ENCODE measurements around the gene E2F8. TPM values are rescaled to one million over a fixed set of nuclear protein-coding genes. Genes with fewer than 3 reads are reported as not detected.
"Not testable (repeated sequence)": the region's sequence is repeated elsewhere in the genome, so short reads cannot be mapped to it uniquely, and the experiment has no call there.

The E2F8 gene
- total RNA-seq, 1 experiment from 2014 or later: 8.4 TPM

- Histone ChIP-seq H3K9me2 (replicated peaks; ENCODE audit: insufficient read depth, low read length) (no peaks in the 10 kb centered on the region), H3K79me2 (ENCODE audit: low read length) (no peaks in the 10 kb centered on the region), H3K27ac (ENCODE audit: low read length) (no peak overlapping the region), H2AFZ (ENCODE audit: low read length) (no peak overlapping the region), H3K9me3 (ENCODE audit: low read length) (no peaks in the 10 kb centered on the region), H3K36me3 (ENCODE audit: insufficient read depth, low read length) (no peaks in the 10 kb centered on the region), H3K27me3 (ENCODE audit: low read length) (no peaks in the 10 kb centered on the region), H3K4me2 (ENCODE audit: low read depth, low read length, poor library complexity, severe bottlenecking) (no peak overlapping the region), H3K4me1 (ENCODE audit: low read length) (peaks cover 11% of the 10 kb centered on the region), H3K9ac (ENCODE audit: low read length) (no peak overlapping the region), H4K20me1 (ENCODE audit: insufficient read depth, low read depth, low read length) (no peaks in the 10 kb centered on the region), H3K4me3 (ENCODE audit: low read length) (no peak overlapping the region)
- DNase-seq: peak; percentile 63
These were observed 18.0 kb upstream of the E2F8 start for GRCh38 chr11:19258641-19259230.

- peaks cover 11% of the 10 kb centered on the region for H3K4me1 ChIP-seq (ENCODE audit: low read length)
- not testable (repeated sequence) for H3K9me2 ChIP-seq (replicated peaks; ENCODE audit: insufficient read depth, low read length); H3K4me2 ChIP-seq (ENCODE audit: low read depth, low read length, poor library complexity, severe bottlenecking); H3K9me3 ChIP-seq (ENCODE audit: low read length); DNase-seq; H3K4me3 ChIP-seq (ENCODE audit: low read length); H3K9ac ChIP-seq (ENCODE audit: low read length); H4K20me1 ChIP-seq (ENCODE audit: insufficient read depth, low read depth, low read length); H3K79me2 ChIP-seq (ENCODE audit: low read length); H3K36me3 ChIP-seq (ENCODE audit: insufficient read depth, low read length); H3K27ac ChIP-seq (ENCODE audit: low read length); H3K27me3 ChIP-seq (ENCODE audit: low read length); H2AFZ ChIP-seq (ENCODE audit: low read length)
These were observed 13.7 kb upstream of the E2F8 start for GRCh38 chr11:19254441-19254840.

GRCh38 chr11:19253817-19254216 lies 13.1 kb upstream of the E2F8 start:
- Histone ChIP-seq H3K4me1 (ENCODE audit: low read length) (peaks cover 5% of the 10 kb centered on the region), H3K4me3 (ENCODE audit: low read length) (no peak overlapping the region)

GRCh38 chr11:19253153-19253745 lies 12.5 kb upstream of the E2F8 start:
- no peaks in the 10 kb centered on the region for H3K27me3 ChIP-seq (ENCODE audit: low read length)
- H2AFZ ChIP-seq (ENCODE audit: low read length): no peak overlapping the region
- no peaks in the 10 kb centered on the region for H4K20me1 ChIP-seq (ENCODE audit: insufficient read depth, low read depth, low read length)
- no peaks in the 10 kb centered on the region; the same call in 1 of the 2 replicates for H3K4me1 ChIP-seq (ENCODE audit: low read length)
- no peak overlapping the region for H3K27ac ChIP-seq (ENCODE audit: low read length)
- no peaks in the 10 kb centered on the region for H3K36me3 ChIP-seq (ENCODE audit: insufficient read depth, low read length)
- H3K9ac ChIP-seq (ENCODE audit: low read length): no peak overlapping the region
- no peaks in the 10 kb centered on the region for H3K79me2 ChIP-seq (ENCODE audit: low read length)
- H3K4me3 ChIP-seq (ENCODE audit: low read length): no peak overlapping the region
- no peak for DNase-seq
- H3K9me2 ChIP-seq (replicated peaks; ENCODE audit: insufficient read depth, low read length): no peaks in the 10 kb centered on the region
- H3K4me2 ChIP-seq (ENCODE audit: low read depth, low read length, poor library complexity, severe bottlenecking): no peak overlapping the region
- no peaks in the 10 kb centered on the region for H3K9me3 ChIP-seq (ENCODE audit: low read length)

More at GRCh38 chr11:19253817-19254216, 13.1 kb upstream of the E2F8 start:
- Histone ChIP-seq H4K20me1 (ENCODE audit: insufficient read depth, low read depth, low read length) (no peaks in the 10 kb centered on the region), H3K36me3 (ENCODE audit: insufficient read depth, low read length) (no peaks in the 10 kb centered on the region), H2AFZ (ENCODE audit: low read length) (no peak overlapping the region), H3K27me3 (ENCODE audit: low read length) (no peaks in the 10 kb centered on the region), H3K79me2 (ENCODE audit: low read length) (no peaks in the 10 kb centered on the region), H3K9me2 (replicated peaks; ENCODE audit: insufficient read depth, low read length) (no peaks in the 10 kb centered on the region), H3K9ac (ENCODE audit: low read length) (no peak overlapping the region), H3K27ac (ENCODE audit: low read length) (no peak overlapping the region), H3K9me3 (ENCODE audit: low read length) (no peaks in the 10 kb centered on the region), H3K4me2 (ENCODE audit: low read depth, low read length, poor library complexity, severe bottlenecking) (no peak overlapping the region)
- no peak for DNase-seq

- Histone ChIP-seq H3K4me2 (ENCODE audit: low read depth, low read length, poor library complexity, severe bottlenecking) (no peak overlapping the region), H4K20me1 (ENCODE audit: insufficient read depth, low read depth, low read length) (no peaks in the 10 kb centered on the region), H3K9me2 (replicated peaks; ENCODE audit: insufficient read depth, low read length) (no peaks in the 10 kb centered on the region), H3K4me1 (ENCODE audit: low read length) (no peaks in the 10 kb centered on the region), H3K4me3 (ENCODE audit: low read length) (no peak overlapping the region), H2AFZ (ENCODE audit: low read length) (no peak overlapping the region), H3K79me2 (ENCODE audit: low read length) (no peaks in the 10 kb centered on the region), H3K9me3 (ENCODE audit: low read length) (no peaks in the 10 kb centered on the region), H3K9ac (ENCODE audit: low read length) (no peak overlapping the region), H3K36me3 (ENCODE audit: insufficient read depth, low read length) (no peaks in the 10 kb centered on the region), H3K27ac (ENCODE audit: low read length) (no peak overlapping the region), H3K27me3 (ENCODE audit: low read length) (no peaks in the 10 kb centered on the region)
- peak; percentile 15 for DNase-seq
These were observed 11.8 kb upstream of the E2F8 start for GRCh38 chr11:19252394-19253152.

GRCh38 chr11:19251577-19251976 lies 10.8 kb upstream of the E2F8 start:
- Histone ChIP-seq H2AFZ (ENCODE audit: low read length) (no peak overlapping the region), H3K27ac (ENCODE audit: low read length) (no peak overlapping the region), H3K4me2 (ENCODE audit: low read depth, low read length, poor library complexity, severe bottlenecking) (no peak overlapping the region), H3K4me3 (ENCODE audit: low read length) (no peak overlapping the region), H4K20me1 (ENCODE audit: insufficient read depth, low read depth, low read length) (no peaks in the 10 kb centered on the region), H3K9ac (ENCODE audit: low read length) (no peak overlapping the region), H3K9me3 (ENCODE audit: low read length) (no peaks in the 10 kb centered on the region), H3K9me2 (replicated peaks; ENCODE audit: insufficient read depth, low read length) (no peaks in the 10 kb centered on the region), H3K79me2 (ENCODE audit: low read length) (no peaks in the 10 kb centered on the region), H3K36me3 (ENCODE audit: insufficient read depth, low read length) (no peaks in the 10 kb centered on the region), H3K4me1 (ENCODE audit: low read length) (no peaks in the 10 kb centered on the region), H3K27me3 (ENCODE audit: low read length) (no peaks in the 10 kb centered on the region)
- DNase-seq: no peak

- Histone ChIP-seq H3K27me3 (ENCODE audit: low read length) (no peaks in the 10 kb centered on the region), H3K4me3 (ENCODE audit: low read length) (no peak overlapping the region), H3K27ac (ENCODE audit: low read length) (no peak overlapping the region), H3K79me2 (ENCODE audit: low read length) (no peaks in the 10 kb centered on the region), H4K20me1 (ENCODE audit: insufficient read depth, low read depth, low read length) (no peaks in the 10 kb centered on the region), H3K36me3 (ENCODE audit: insufficient read depth, low read length) (no peaks in the 10 kb centered on the region), H3K9ac (ENCODE audit: low read length) (no peak overlapping the region), H2AFZ (ENCODE audit: low read length) (no peak overlapping the region), H3K9me2 (replicated peaks; ENCODE audit: insufficient read depth, low read length) (no peaks in the 10 kb centered on the region), H3K4me1 (ENCODE audit: low read length) (peaks cover 8% of the 10 kb centered on the region), H3K4me2 (ENCODE audit: low read depth, low read length, poor library complexity, severe bottlenecking) (no peak overlapping the region), H3K9me3 (ENCODE audit: low read length) (no peaks in the 10 kb centered on the region)
- no peak for DNase-seq
These were observed 6.1 kb upstream of the E2F8 start for GRCh38 chr11:19246816-19247215.

- Histone ChIP-seq H3K9me2 (replicated peaks; ENCODE audit: insufficient read depth, low read length) (no peaks in the 10 kb centered on the region), H3K9ac (ENCODE audit: low read length) (no peak overlapping the region), H3K4me2 (ENCODE audit: low read depth, low read length, poor library complexity, severe bottlenecking) (no peak overlapping the region), H3K9me3 (ENCODE audit: low read length) (no peaks in the 10 kb centered on the region), H3K27me3 (ENCODE audit: low read length) (no peaks in the 10 kb centered on the region), H2AFZ (ENCODE audit: low read length) (no peak overlapping the region), H4K20me1 (ENCODE audit: insufficient read depth, low read depth, low read length) (no peaks in the 10 kb centered on the region), H3K4me3 (ENCODE audit: low read length) (no peak overlapping the region), H3K4me1 (ENCODE audit: low read length) (peaks cover 10% of the 10 kb centered on the region), H3K36me3 (ENCODE audit: insufficient read depth, low read length) (no peaks in the 10 kb centered on the region), H3K27ac (ENCODE audit: low read length) (no peak overlapping the region), H3K79me2 (ENCODE audit: low read length) (peaks cover 3% of the 10 kb centered on the region)
- no peak for DNase-seq
These were observed 4.6 kb upstream of the E2F8 start for GRCh38 chr11:19245351-19245750.

All from Karpas-422 (cell line).